GM23338 (cell line): ENCODE results near the gene TMEM141. TPM values are rescaled to one million over a fixed set of nuclear protein-coding genes. Genes with fewer than 3 reads are reported as not detected.

Experiments used
- ATAC-seq: fragments of 200-7000 bp; cut with Tn5 transposase; 3 replicates; pipeline ENCODE4 v1.9.1; 2020
- DNase-seq: peaks from one replicate; pipeline ENCODE4 v3.0.0-alpha.2; 2015; ENCODE audit warnings: low spot score
- H2AFZ ChIP-seq: fragments of 200-600 bp; sonication (generic); 2 replicates; pipeline ENCODE4 v1.8.0; 2016; ENCODE audit warnings: antibody characterized with exemption, mild to moderate bottlenecking, moderate library complexity
- H3F3A ChIP-seq: fragments of 200-600 bp; sonication (generic); replicated peaks from 2 replicates; pipeline ENCODE4 v1.8.0; 2017; ENCODE audit warnings: antibody characterized with exemption, mixed run types, low read depth
- H3K27ac ChIP-seq: fragments of 200-600 bp; sonication (generic); 2 replicates; pipeline ENCODE4 v1.6.1; 2016; ENCODE audit warnings: low read depth
- H3K27me3 ChIP-seq: fragments of 200-600 bp; sonication (generic); 2 replicates; pipeline ENCODE4 v1.8.0; 2016; ENCODE audit warnings: mild to moderate bottlenecking, mixed run types, moderate library complexity; ENCODE audit not compliant: insufficient read depth
- H3K36me3 ChIP-seq: fragments of 200-600 bp; sonication (generic); 2 replicates; pipeline ENCODE4 v1.8.0; 2016; ENCODE audit warnings: mild to moderate bottlenecking; ENCODE audit not compliant: insufficient read depth
- H3K4me1 ChIP-seq: fragments of 200-600 bp; sonication (generic); 2 replicates; pipeline ENCODE4 v1.8.0; 2016; ENCODE audit warnings: mild to moderate bottlenecking, moderate library complexity; ENCODE audit not compliant: insufficient read depth
- H3K4me2 ChIP-seq: fragments of 200-600 bp; sonication (generic); 2 replicates; pipeline ENCODE4 v1.7.1; 2017; ENCODE audit warnings: mixed run types
- H3K4me3 ChIP-seq: fragments of 200-600 bp; sonication (generic); 2 replicates; pipeline ENCODE4 v1.6.1; 2016; ENCODE audit warnings: mixed run types
- H3K79me2 ChIP-seq: fragments of 200-600 bp; sonication (generic); replicated peaks from 2 replicates; pipeline ENCODE4 v1.8.0; 2017; ENCODE audit warnings: mild to moderate bottlenecking; ENCODE audit not compliant: insufficient read depth
- H3K9me2 ChIP-seq: fragments of 200-600 bp; sonication (generic); 2 replicates; pipeline ENCODE4 v1.8.0; 2017; ENCODE audit not compliant: insufficient read depth
- H4K20me1 ChIP-seq: fragments of 200-600 bp; sonication (generic); replicated peaks from 2 replicates; pipeline ENCODE4 v1.8.0; 2017; ENCODE audit warnings: mild to moderate bottlenecking; ENCODE audit not compliant: insufficient read depth
- H3K27ac Mint-ChIP-seq: 2 replicates; pipeline ENCODE4 v1.8.0; 2020; ENCODE audit warnings: inconsistent platforms, mild to moderate bottlenecking, moderate library complexity, mixed read lengths
- H3K27me3 Mint-ChIP-seq: 3 replicates; pipeline ENCODE4 v1.8.0; 2022; ENCODE audit warnings: low read depth, mild to moderate bottlenecking, moderate library complexity, mixed read lengths, inconsistent platforms; ENCODE audit not compliant: insufficient read depth, poor library complexity
- H3K36me3 Mint-ChIP-seq: 3 replicates; pipeline ENCODE4 v1.8.0; 2021; ENCODE audit warnings: low read depth, mild to moderate bottlenecking, inconsistent platforms, moderate library complexity, mixed read lengths
- H3K4me1 Mint-ChIP-seq: 3 replicates; pipeline ENCODE4 v1.8.0; 2020; ENCODE audit warnings: mild to moderate bottlenecking, inconsistent platforms, mixed read lengths
- H3K4me3 Mint-ChIP-seq: 3 replicates; pipeline ENCODE4 v1.8.0; 2021; ENCODE audit warnings: moderate library complexity, mild to moderate bottlenecking, inconsistent platforms, mixed read lengths
- H3K9me3 Mint-ChIP-seq: 3 replicates; pipeline ENCODE4 v1.8.0; 2020; ENCODE audit warnings: moderate library complexity, mild to moderate bottlenecking, inconsistent platforms, mixed read lengths
- CREB1 ChIP-seq: fragments of 250-450 bp; sonication (Bioruptor Pico); IDR thresholded peaks from 2 replicates; pipeline ENCODE4 v1.5.0; 2020; ENCODE audit warnings: low read depth, mild to moderate bottlenecking, moderate library complexity
- EZH2 ChIP-seq: fragments of 200-600 bp; sonication (generic); IDR thresholded peaks from one replicate; pipeline ENCODE4 v1.8.0; 2017; ENCODE audit warnings: antibody characterized with exemption, mild to moderate bottlenecking, low read depth; ENCODE audit not compliant: unreplicated experiment
- EZH2phosphoT487 ChIP-seq: fragments of 200-600 bp; sonication (generic); IDR thresholded peaks from one replicate; pipeline ENCODE4 v1.8.1; 2018; ENCODE audit warnings: antibody characterized with exemption; ENCODE audit not compliant: unreplicated experiment
- JUNB ChIP-seq: IDR thresholded peaks from one replicate; pipeline ENCODE4 v1.6.1; 2016; ENCODE audit warnings: antibody characterized with exemption; ENCODE audit not compliant: unreplicated experiment
- NANOG ChIP-seq: IDR thresholded peaks from 2 replicates; pipeline ENCODE4 v1.6.1; 2016; ENCODE audit warnings: antibody characterized with exemption, borderline replicate concordance
- POLR2AphosphoS5 ChIP-seq: IDR thresholded peaks from 2 replicates; pipeline ENCODE4 v1.6.1; 2016; ENCODE audit warnings: antibody characterized with exemption, low read depth
- STAT1 ChIP-seq: IDR thresholded peaks from one replicate; pipeline ENCODE4 v1.6.1; 2016; ENCODE audit warnings: antibody characterized with exemption; ENCODE audit not compliant: unreplicated experiment
- ZNF114 ChIP-seq: fragments of 250-450 bp; sonication (Bioruptor Pico); IDR thresholded peaks from 2 replicates; pipeline ENCODE4 v1.5.0; 2020; ENCODE audit warnings: mild to moderate bottlenecking, moderate library complexity
- ZNF331 ChIP-seq: fragments of 250-450 bp; sonication (Bioruptor Pico); IDR thresholded peaks from 2 replicates; pipeline ENCODE4 v1.5.0; 2020; ENCODE audit warnings: low read depth, mild to moderate bottlenecking, moderate library complexity
- polyA plus RNA-seq: library from polyadenylated mRNA; unstranded; fragments of >200 nt; fragmentation: Nextera tagmentation; extraction: Ambion mirVana; gene quantifications from 2 replicates; pipeline ENCODE4 v1.2.1, GENCODE V29; 2016
- total RNA-seq: library from RNA; depleted of rRNA; stranded (reverse); fragments of >200 nt; shearing (Covaris generic); gene quantifications from 2 replicates; pipeline ENCODE4 v1.2.3, GENCODE V29; 2014
- TF ChIP-seq, protein P1 (sequence below): IDR thresholded peaks from one replicate; pipeline ENCODE4 v1.6.1; 2018; ENCODE audit warnings: antibody characterized with exemption; ENCODE audit not compliant: unreplicated experiment
- TF ChIP-seq, protein P2 (sequence below), 2 experiments: fragments of 200-600 bp in 1 of 2; sonication (generic) in 1 of 2; conservative IDR thresholded peaks; 2 replicates each; pipeline versions ENCODE4 v1.5.1 to v1.6.1; 2016 to 2017; ENCODE audit warnings: antibody characterized with exemption in 2 of 2, low read depth in 2 of 2, mild to moderate bottlenecking in 2 of 2, moderate library complexity in 1 of 2
- TF ChIP-seq, protein P3 (sequence below): IDR thresholded peaks from 2 replicates; pipeline ENCODE4 v1.6.1; 2016; ENCODE audit warnings: antibody characterized with exemption
- TF ChIP-seq, protein P4 (sequence below): fragments of 250-450 bp; sonication (Bioruptor Pico); IDR thresholded peaks from 2 replicates; pipeline ENCODE4 v1.5.0; 2020; ENCODE audit warnings: mild to moderate bottlenecking, moderate library complexity

TMEM141 gene
- total and polyA plus RNA-seq, 2 experiments from 2014 or later, result 71.4 to 90.5 TPM

DNA sequence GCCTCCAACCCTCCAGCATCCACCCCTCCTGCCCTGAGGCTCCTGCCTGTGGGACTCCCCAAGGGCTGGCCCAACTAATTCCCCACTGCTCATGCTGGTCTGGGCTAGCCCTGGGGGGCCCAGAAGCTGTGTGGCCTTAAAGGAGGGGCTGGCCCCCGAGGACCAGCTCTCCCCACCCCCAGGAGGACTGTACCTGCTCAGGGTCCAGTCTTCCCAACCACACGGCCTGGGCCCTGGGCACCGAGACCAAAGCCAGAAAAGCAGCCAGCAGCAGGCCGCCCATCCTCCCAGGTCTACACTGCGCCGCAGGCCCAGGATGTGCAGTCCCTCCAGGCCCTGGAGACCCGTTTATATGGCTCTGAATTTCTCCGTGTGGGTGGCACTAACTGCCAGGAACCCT lies 42.9 kb upstream of the TMEM141 start, which contains the start of gene LCN6:
LCN6 (minus strand) TSS at position 325 of the 400 bp plus-strand sequence; CDS start at position 283, 42 bp downstream.
- no peak within 1 kb of the TSS for H3K4me2 ChIP-seq
- Mint-ChIP-seq H3K4me3 (no peak within 1 kb of the TSS), H3K9me3 (peaks cover 16% of the 10 kb centered on the region), H3K27ac (no peak within 1 kb of the TSS), H3K4me1 (no peaks in the 10 kb centered on the region), H3K36me3 (peaks cover 3% of the 10 kb centered on the region; the same call in 2 of the 3 replicates), H3K27me3 (peaks cover 2% of the 10 kb centered on the region)
- H3K9me2 ChIP-seq, result no peaks in the 10 kb centered on the region
- DNase-seq, result no peak
- H2AFZ ChIP-seq, result no peak within 1 kb of the TSS
- no peaks in the 10 kb centered on the region for H3K36me3 ChIP-seq
- no peaks in the 10 kb centered on the region for H3K27me3 ChIP-seq
- no peak for ATAC-seq
- no peak within 1 kb of the TSS for H3K27ac ChIP-seq
- H3K4me3 ChIP-seq, result no peak within 1 kb of the TSS
- H3K4me1 ChIP-seq, result no peaks in the 10 kb centered on the region
- TF ChIP-seq ZNF114 (CRISPR knock-in tag) (no peak), ZNF331 (CRISPR knock-in tag) (no peak), EZH2 (no peak), EZH2phosphoT487 (no peak), STAT1 (no peak), JUNB (no peak), POLR2AphosphoS5 (no peak), CREB1 (CRISPR knock-in tag) (no peak), NANOG (no peak)
- TF ChIP-seq, protein P1, sequence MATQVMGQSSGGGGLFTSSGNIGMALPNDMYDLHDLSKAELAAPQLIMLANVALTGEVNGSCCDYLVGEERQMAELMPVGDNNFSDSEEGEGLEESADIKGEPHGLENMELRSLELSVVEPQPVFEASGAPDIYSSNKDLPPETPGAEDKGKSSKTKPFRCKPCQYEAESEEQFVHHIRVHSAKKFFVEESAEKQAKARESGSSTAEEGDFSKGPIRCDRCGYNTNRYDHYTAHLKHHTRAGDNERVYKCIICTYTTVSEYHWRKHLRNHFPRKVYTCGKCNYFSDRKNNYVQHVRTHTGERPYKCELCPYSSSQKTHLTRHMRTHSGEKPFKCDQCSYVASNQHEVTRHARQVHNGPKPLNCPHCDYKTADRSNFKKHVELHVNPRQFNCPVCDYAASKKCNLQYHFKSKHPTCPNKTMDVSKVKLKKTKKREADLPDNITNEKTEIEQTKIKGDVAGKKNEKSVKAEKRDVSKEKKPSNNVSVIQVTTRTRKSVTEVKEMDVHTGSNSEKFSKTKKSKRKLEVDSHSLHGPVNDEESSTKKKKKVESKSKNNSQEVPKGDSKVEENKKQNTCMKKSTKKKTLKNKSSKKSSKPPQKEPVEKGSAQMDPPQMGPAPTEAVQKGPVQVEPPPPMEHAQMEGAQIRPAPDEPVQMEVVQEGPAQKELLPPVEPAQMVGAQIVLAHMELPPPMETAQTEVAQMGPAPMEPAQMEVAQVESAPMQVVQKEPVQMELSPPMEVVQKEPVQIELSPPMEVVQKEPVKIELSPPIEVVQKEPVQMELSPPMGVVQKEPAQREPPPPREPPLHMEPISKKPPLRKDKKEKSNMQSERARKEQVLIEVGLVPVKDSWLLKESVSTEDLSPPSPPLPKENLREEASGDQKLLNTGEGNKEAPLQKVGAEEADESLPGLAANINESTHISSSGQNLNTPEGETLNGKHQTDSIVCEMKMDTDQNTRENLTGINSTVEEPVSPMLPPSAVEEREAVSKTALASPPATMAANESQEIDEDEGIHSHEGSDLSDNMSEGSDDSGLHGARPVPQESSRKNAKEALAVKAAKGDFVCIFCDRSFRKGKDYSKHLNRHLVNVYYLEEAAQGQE, result no peak
- TF ChIP-seq, protein P2, sequence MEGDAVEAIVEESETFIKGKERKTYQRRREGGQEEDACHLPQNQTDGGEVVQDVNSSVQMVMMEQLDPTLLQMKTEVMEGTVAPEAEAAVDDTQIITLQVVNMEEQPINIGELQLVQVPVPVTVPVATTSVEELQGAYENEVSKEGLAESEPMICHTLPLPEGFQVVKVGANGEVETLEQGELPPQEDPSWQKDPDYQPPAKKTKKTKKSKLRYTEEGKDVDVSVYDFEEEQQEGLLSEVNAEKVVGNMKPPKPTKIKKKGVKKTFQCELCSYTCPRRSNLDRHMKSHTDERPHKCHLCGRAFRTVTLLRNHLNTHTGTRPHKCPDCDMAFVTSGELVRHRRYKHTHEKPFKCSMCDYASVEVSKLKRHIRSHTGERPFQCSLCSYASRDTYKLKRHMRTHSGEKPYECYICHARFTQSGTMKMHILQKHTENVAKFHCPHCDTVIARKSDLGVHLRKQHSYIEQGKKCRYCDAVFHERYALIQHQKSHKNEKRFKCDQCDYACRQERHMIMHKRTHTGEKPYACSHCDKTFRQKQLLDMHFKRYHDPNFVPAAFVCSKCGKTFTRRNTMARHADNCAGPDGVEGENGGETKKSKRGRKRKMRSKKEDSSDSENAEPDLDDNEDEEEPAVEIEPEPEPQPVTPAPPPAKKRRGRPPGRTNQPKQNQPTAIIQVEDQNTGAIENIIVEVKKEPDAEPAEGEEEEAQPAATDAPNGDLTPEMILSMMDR (conservative IDR thresholded peaks at IDR 0.05; ENCODE audit: low read depth in 2 of 2), result no peak
- TF ChIP-seq, protein P3, sequence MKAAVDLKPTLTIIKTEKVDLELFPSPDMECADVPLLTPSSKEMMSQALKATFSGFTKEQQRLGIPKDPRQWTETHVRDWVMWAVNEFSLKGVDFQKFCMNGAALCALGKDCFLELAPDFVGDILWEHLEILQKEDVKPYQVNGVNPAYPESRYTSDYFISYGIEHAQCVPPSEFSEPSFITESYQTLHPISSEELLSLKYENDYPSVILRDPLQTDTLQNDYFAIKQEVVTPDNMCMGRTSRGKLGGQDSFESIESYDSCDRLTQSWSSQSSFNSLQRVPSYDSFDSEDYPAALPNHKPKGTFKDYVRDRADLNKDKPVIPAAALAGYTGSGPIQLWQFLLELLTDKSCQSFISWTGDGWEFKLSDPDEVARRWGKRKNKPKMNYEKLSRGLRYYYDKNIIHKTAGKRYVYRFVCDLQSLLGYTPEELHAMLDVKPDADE, result no peak
- TF ChIP-seq, protein P4, sequence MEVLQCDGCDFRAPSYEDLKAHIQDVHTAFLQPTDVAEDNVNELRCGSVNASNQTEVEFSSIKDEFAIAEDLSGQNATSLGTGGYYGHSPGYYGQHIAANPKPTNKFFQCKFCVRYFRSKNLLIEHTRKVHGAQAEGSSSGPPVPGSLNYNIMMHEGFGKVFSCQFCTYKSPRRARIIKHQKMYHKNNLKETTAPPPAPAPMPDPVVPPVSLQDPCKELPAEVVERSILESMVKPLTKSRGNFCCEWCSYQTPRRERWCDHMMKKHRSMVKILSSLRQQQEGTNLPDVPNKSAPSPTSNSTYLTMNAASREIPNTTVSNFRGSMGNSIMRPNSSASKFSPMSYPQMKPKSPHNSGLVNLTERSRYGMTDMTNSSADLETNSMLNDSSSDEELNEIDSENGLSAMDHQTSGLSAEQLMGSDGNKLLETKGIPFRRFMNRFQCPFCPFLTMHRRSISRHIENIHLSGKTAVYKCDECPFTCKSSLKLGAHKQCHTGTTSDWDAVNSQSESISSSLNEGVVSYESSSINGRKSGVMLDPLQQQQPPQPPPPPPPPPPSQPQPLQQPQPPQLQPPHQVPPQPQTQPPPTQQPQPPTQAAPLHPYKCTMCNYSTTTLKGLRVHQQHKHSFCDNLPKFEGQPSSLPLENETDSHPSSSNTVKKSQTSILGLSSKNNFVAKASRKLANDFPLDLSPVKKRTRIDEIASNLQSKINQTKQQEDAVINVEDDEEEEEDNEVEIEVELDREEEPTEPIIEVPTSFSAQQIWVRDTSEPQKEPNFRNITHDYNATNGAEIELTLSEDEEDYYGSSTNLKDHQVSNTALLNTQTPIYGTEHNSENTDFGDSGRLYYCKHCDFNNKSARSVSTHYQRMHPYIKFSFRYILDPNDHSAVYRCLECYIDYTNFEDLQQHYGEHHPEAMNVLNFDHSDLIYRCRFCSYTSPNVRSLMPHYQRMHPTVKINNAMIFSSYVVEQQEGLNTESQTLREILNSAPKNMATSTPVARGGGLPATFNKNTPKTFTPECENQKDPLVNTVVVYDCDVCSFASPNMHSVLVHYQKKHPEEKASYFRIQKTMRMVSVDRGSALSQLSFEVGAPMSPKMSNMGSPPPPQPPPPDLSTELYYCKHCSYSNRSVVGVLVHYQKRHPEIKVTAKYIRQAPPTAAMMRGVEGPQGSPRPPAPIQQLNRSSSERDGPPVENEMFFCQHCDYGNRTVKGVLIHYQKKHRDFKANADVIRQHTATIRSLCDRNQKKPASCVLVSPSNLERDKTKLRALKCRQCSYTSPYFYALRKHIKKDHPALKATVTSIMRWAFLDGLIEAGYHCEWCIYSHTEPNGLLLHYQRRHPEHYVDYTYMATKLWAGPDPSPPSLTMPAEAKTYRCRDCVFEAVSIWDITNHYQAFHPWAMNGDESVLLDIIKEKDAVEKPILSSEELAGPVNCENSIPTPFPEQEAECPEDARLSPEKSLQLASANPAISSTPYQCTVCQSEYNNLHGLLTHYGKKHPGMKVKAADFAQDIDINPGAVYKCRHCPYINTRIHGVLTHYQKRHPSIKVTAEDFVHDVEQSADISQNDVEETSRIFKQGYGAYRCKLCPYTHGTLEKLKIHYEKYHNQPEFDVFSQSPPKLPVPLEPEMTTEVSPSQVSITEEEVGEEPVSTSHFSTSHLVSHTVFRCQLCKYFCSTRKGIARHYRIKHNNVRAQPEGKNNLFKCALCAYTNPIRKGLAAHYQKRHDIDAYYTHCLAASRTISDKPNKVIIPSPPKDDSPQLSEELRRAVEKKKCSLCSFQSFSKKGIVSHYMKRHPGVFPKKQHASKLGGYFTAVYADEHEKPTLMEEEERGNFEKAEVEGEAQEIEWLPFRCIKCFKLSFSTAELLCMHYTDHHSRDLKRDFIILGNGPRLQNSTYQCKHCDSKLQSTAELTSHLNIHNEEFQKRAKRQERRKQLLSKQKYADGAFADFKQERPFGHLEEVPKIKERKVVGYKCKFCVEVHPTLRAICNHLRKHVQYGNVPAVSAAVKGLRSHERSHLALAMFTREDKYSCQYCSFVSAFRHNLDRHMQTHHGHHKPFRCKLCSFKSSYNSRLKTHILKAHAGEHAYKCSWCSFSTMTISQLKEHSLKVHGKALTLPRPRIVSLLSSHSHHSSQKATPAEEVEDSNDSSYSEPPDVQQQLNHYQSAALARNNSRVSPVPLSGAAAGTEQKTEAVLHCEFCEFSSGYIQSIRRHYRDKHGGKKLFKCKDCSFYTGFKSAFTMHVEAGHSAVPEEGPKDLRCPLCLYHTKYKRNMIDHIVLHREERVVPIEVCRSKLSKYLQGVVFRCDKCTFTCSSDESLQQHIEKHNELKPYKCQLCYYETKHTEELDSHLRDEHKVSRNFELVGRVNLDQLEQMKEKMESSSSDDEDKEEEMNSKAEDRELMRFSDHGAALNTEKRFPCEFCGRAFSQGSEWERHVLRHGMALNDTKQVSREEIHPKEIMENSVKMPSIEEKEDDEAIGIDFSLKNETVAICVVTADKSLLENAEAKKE (CRISPR knock-in tag), result no peak
- H3K79me2 ChIP-seq, result no peaks in the 10 kb centered on the region
- H3F3A ChIP-seq, result no peaks in the 10 kb centered on the region
- H4K20me1 ChIP-seq, result no peaks in the 10 kb centered on the region
